Tibial artery (tissue), 4 donors: ENCODE data around the gene PTPRG.
A peak's percentile ranks its signal among the peaks of the same experiment; 100 is the strongest.

Source experiments
- DNase-seq, 2 donors: peaks; one replicate each; pipeline ENCODE4 v3.0.0-alpha.2; 2019
- H3K27ac ChIP-seq, 2 donors: fragments of 200-600 bp; sonication (generic) in 1 of 2; 1 replicate in 1 of 2; 2 replicates in 1 of 2; pipeline ENCODE4 v1.5.1; 2018 to 2019; ENCODE audit warnings: mild to moderate bottlenecking in 1 of 2
- H3K27me3 ChIP-seq, 2 donors: fragments of 200-600 bp; sonication (generic) in 1 of 2; one replicate each; pipeline versions ENCODE4 v1.5.1 to v1.6.0; 2016 to 2019
- H3K36me3 ChIP-seq, 3 donors: fragments of 200-600 bp; sonication (generic) in 2 of 3; one replicate each; pipeline ENCODE4 v1.5.1; 2016 to 2019; ENCODE audit warnings: mild to moderate bottlenecking in 2 of 3
- H3K4me1 ChIP-seq, 4 donors: fragments of 200-600 bp; sonication (generic) in 2 of 4; 1 replicate in 3 of 4; 2 replicates in 1 of 4; pipeline ENCODE4 v1.5.1; 2016 to 2019
- H3K4me3 ChIP-seq, 2 donors: fragments of 200-600 bp; sonication (generic) in 1 of 2; 1 replicate in 1 of 2; 2 replicates in 1 of 2; pipeline ENCODE4 v1.5.1; 2018 to 2019; ENCODE audit warnings: mild to moderate bottlenecking in 2 of 2
- H3K9me3 ChIP-seq, 3 donors: fragments of 200-600 bp; sonication (generic) in 1 of 3; one replicate each; pipeline ENCODE4 v1.5.1; 2016 to 2019
- CTCF ChIP-seq, 2 experiments: fragments of 200-600 bp in 1 of 2; fragments of 450-650 bp in 1 of 2; IDR thresholded peaks; one replicate each; pipeline ENCODE4 v1.5.1; 2017 to 2019; ENCODE audit warnings: antibody characterized with exemption in 2 of 2, mild to moderate bottlenecking in 1 of 2, moderate library complexity in 1 of 2
- intact Hi-C: fragments of 100-400 bp; cut with DNase I; formaldehyde crosslinking; loops from one replicate; pipeline ENCODE4 v1.15.0; 2023; ENCODE audit warnings: low total_unique reads

Gene PTPRG

GRCh38 chr3:62131050-62131449 is 569.7 kb downstream of the PTPRG start:
- peaks cover 0 to 74% (median 23%) of the 10 kb centered on the region in 4 donors for H3K4me1 ChIP-seq
- no peak overlapping the region for H3K4me3 ChIP-seq
- DNase-seq = no peak
- H3K27ac ChIP-seq = no peak overlapping the region
- intact Hi-C loops = no loop called here
- H3K36me3 ChIP-seq = no peaks in the 10 kb centered on the region
- TF ChIP-seq CTCF (IDR thresholded peaks at IDR 0.05) = no peak
- H3K27me3 ChIP-seq = no peaks in the 10 kb centered on the region
- no peaks in the 10 kb centered on the region for H3K9me3 ChIP-seq

GRCh38 chr3:62131620-62132019 is 570.2 kb downstream of the PTPRG start:
- H3K27me3 ChIP-seq = no peaks in the 10 kb centered on the region
- H3K4me3 ChIP-seq = no peak overlapping the region
- intact Hi-C loops = no loop called here
- DNase-seq = no peak
- H3K27ac ChIP-seq = peak overlapping the region; percentile 58 to 61
- TF ChIP-seq CTCF (IDR thresholded peaks at IDR 0.05) = peak; percentile 36 to 46
- H3K36me3 ChIP-seq = no peaks in the 10 kb centered on the region
- H3K9me3 ChIP-seq = no peaks in the 10 kb centered on the region
- peaks cover 0 to 76% (median 23%) of the 10 kb centered on the region in 4 donors for H3K4me1 ChIP-seq

- no peak for DNase-seq
- peaks cover 0 to 76% (median 23%) of the 10 kb centered on the region in 4 donors for H3K4me1 ChIP-seq
- H3K4me3 ChIP-seq = no peak overlapping the region
- intact Hi-C loops = no loop called here
- H3K36me3 ChIP-seq = no peaks in the 10 kb centered on the region
- peak overlapping the region; percentile 58 to 61 for H3K27ac ChIP-seq
- no peaks in the 10 kb centered on the region for H3K9me3 ChIP-seq
- H3K27me3 ChIP-seq = no peaks in the 10 kb centered on the region
- no peak for TF ChIP-seq CTCF (IDR thresholded peaks at IDR 0.05)
These were observed 570.7 kb downstream of the PTPRG start for GRCh38 chr3:62132027-62132602.

GRCh38 chr3:62133015-62133414 is 571.6 kb downstream of the PTPRG start:
- no peak overlapping the region for H3K4me3 ChIP-seq
- no peaks in the 10 kb centered on the region for H3K9me3 ChIP-seq
- intact Hi-C loops = no loop called here
- no peak for DNase-seq
- peak overlapping the region in 1 of 2 donors; percentile 58 for H3K27ac ChIP-seq
- H3K36me3 ChIP-seq = no peaks in the 10 kb centered on the region
- no peak for TF ChIP-seq CTCF (IDR thresholded peaks at IDR 0.05)
- peaks cover 0 to 68% (median 23%) of the 10 kb centered on the region in 4 donors for H3K4me1 ChIP-seq
- H3K27me3 ChIP-seq = no peaks in the 10 kb centered on the region

- TF ChIP-seq CTCF (IDR thresholded peaks at IDR 0.05) = no peak
- Histone ChIP-seq H3K27ac (peak overlapping the region; percentile 37 to 55), H3K27me3 (no peaks in the 10 kb centered on the region), H3K36me3 (no peaks in the 10 kb centered on the region), H3K4me1 (peaks cover 0 to 60% (median 23%) of the 10 kb centered on the region in 4 donors), H3K4me3 (no peak overlapping the region), H3K9me3 (no peaks in the 10 kb centered on the region)
- peak in 1 of 2 donors; percentile 39 for DNase-seq
- intact Hi-C loops = no loop called here
These were observed 572.7 kb downstream of the PTPRG start for GRCh38 chr3:62134061-62134496.
